ENCODE results near the gene SGPP2. TPM values are rescaled to one million over a fixed set of nuclear protein-coding genes. Genes with fewer than 3 reads are reported as not detected.

Gene SGPP2
- total RNA-seq, 1 experiment from 2014 or later: not detected

DNA sequence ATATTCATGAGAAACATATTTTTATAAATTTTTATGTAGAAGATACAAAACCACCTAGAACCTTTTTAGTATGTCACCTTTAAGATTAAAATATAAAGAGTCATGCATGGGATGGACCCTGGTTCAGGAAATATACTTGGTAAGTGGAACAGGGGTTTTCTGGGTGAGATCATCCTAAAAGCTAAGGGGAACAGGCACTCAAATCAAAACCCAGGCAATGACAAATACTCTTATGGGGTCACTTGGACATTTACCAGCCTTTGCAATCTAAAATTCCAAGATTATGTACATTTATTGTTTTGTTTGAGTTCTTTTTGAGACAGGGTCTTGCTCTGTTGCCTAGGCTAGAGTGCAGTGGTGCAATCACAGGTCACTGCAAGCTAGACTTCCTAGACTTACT, 65.8 kb downstream of the SGPP2 start:
- Mint-ChIP-seq H3K27ac (no peak overlapping the region), H3K36me3 (ENCODE audit: insufficient read depth in 1 of 3, low read depth in 3 of 3) (peaks cover 7 to 17% (median 9%) of the 10 kb centered on the region in 3 experiments), H3K4me3 (no peak overlapping the region), H3K9me3 (peaks cover 21 to 23% of the 10 kb centered on the region in 2 experiments), H3K4me1 (peaks cover 0 to 2% of the 10 kb centered on the region in 2 experiments; a peak in 1 of 4 replicates), H3K27me3 (ENCODE audit: low read depth) (peaks cover 38% of the 10 kb centered on the region)
- Histone ChIP-seq H2BK20ac (ENCODE audit: low read depth, low read length, poor library complexity, severe bottlenecking) (no peak overlapping the region), H3K79me2 (ENCODE audit: insufficient read depth, low read length) (no peaks in the 10 kb centered on the region), H3T11ph (ENCODE audit: low read length) (no peak overlapping the region), H3K4me1 (ENCODE audit: insufficient read depth, low read length) (no peaks in the 10 kb centered on the region), H3K4me2 (ENCODE audit: insufficient read depth, insufficient read length, low read length) (no peak overlapping the region), H3K18ac (ENCODE audit: insufficient read length, low read depth, low read length) (no peak overlapping the region), H3K79me1 (ENCODE audit: insufficient read depth, low read depth, low read length, poor library complexity, severe bottlenecking) (no peaks in the 10 kb centered on the region), H2AK5ac (ENCODE audit: insufficient read length, low read length) (no peak overlapping the region), H3K23ac (ENCODE audit: insufficient read length, low read depth, low read length) (no peak overlapping the region), H3K14ac (ENCODE audit: insufficient read depth, low read length) (no peak overlapping the region), H2BK120ac (ENCODE audit: low read depth, low read length, poor library complexity, severe bottlenecking) (no peak overlapping the region), H2BK5ac (ENCODE audit: insufficient read length, low read length) (no peak overlapping the region), H3K27me3 (ENCODE audit: insufficient read depth, low read length) (no peaks in the 10 kb centered on the region; the same call in 1 of the 2 replicates), H3K23me2 (ENCODE audit: insufficient read length, low read depth, low read length, poor library complexity, severe bottlenecking) (no peaks in the 10 kb centered on the region), H3K9ac (ENCODE audit: extremely low read depth, insufficient read length, low read length) (no peak overlapping the region), H3K4ac (ENCODE audit: low read depth, low read length) (no peak overlapping the region), H4K91ac (ENCODE audit: insufficient read length, low read depth, low read length) (no peak overlapping the region), H2BK15ac (ENCODE audit: low read depth, low read length) (no peak overlapping the region), H3K27ac (ENCODE audit: insufficient read length, low read depth, low read length) (no peak overlapping the region), H4K20me1 (ENCODE audit: control insufficient read depth, insufficient read depth, insufficient read length) (no peaks in the 10 kb centered on the region), H2AFZ (ENCODE audit: low read length) (no peak overlapping the region), H4K8ac (replicated peaks; ENCODE audit: insufficient read length, low read depth, low read length) (no peak overlapping the region), H3K56ac (ENCODE audit: insufficient read length, low read depth, low read length) (no peak overlapping the region), H3K9me3 (ENCODE audit: control insufficient read depth, low read depth, low read length) (no peaks in the 10 kb centered on the region), H4K5ac (ENCODE audit: insufficient read length, low read depth, low read length) (no peak overlapping the region), H2BK12ac (ENCODE audit: insufficient read length, low read depth, low read length) (no peak overlapping the region)
- TF ChIP-seq, protein P1, sequence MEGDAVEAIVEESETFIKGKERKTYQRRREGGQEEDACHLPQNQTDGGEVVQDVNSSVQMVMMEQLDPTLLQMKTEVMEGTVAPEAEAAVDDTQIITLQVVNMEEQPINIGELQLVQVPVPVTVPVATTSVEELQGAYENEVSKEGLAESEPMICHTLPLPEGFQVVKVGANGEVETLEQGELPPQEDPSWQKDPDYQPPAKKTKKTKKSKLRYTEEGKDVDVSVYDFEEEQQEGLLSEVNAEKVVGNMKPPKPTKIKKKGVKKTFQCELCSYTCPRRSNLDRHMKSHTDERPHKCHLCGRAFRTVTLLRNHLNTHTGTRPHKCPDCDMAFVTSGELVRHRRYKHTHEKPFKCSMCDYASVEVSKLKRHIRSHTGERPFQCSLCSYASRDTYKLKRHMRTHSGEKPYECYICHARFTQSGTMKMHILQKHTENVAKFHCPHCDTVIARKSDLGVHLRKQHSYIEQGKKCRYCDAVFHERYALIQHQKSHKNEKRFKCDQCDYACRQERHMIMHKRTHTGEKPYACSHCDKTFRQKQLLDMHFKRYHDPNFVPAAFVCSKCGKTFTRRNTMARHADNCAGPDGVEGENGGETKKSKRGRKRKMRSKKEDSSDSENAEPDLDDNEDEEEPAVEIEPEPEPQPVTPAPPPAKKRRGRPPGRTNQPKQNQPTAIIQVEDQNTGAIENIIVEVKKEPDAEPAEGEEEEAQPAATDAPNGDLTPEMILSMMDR (conservative IDR thresholded peaks at IDR 0.05): no peak
- no peak for DNase-seq

All from H9 (cell line).